T1000 (cell line): Measurements from ENCODE around the gene BEX4.

Experiments used
- DNase-seq: peaks from one replicate; lab custom pipeline; 2025; ENCODE audit warnings: mixed read lengths; lab: John Stamatoyannopoulos, UW

Gene BEX4

DNA sequence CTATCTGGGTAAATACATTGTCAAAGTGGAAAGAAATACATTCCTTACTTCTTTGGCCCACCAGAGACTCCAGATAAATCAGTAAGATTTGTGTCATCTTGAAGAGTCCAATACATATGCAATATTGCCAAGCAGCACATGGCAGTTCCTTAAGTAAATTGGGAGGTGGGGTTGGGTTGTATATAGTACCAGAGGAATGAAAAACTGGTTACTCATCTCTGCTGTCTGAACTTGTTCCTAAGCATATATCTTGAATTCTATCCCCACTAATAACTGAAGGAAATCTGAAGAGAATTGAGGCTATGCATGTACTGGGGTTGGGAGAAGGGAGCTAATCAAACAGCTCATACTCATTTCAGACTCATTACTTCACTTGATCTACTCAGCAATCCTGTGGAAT lies 25.2 kb downstream of the BEX4 start:
- no peak for DNase-seq

DNA sequence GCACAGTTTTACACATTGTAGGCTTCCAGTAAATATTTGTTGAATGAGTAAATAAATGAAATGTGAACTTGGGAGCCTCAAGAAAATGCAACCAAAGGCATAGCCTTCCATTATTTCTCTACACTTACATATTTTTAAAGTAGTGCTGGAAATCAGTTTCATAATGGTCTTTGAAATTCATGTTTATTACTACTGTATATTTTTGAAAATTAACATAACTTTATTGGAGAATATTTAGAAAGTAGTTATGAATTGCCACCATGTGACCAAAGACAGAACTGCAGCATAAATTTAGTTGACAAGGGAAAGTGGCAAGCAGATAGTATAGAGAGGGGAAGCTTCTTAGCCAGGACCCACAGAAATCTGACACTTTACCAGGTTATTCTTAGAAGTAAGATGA lies 33.6 kb downstream of the BEX4 start:
- DNase-seq, result no peak

DNA sequence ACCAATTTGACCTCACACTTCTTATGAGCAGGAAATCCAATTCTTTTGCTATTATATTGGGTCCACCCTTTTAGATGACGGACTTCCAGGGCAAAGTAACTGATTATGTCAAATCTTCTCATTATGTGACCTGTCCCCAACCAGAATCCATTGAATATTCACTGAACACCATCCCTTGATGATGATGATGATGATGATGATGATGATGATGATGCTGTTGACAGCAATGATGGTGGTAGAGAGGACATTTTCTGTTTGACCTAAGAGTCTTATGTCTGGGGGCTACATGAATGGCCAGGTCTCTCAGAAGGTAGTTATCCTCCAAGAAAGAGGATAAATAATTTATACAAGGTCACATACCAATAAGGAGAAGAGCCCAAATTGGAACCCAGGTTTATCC lies 34.9 kb downstream of the BEX4 start:
- no peak for DNase-seq

DNA sequence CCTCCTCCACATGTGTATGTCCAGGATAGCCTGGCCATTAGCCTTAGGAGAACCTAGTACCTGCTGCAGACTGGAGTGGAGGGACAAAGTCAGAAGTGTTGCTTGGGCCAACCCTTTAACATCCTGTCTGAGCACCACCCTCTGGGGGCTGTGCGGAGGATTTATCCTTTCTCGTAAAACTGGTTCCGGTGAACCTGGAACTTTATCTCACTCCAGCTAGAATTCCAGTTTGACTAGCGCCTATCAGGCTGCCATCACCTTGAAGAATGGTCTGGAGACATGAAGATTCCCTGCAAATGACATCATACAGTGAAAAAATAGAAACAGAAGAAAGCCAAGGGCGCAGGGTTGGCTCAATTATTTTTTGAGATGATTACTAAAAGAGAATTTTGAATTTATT lies 36.1 kb downstream of the BEX4 start:
- DNase-seq, result no peak

DNA sequence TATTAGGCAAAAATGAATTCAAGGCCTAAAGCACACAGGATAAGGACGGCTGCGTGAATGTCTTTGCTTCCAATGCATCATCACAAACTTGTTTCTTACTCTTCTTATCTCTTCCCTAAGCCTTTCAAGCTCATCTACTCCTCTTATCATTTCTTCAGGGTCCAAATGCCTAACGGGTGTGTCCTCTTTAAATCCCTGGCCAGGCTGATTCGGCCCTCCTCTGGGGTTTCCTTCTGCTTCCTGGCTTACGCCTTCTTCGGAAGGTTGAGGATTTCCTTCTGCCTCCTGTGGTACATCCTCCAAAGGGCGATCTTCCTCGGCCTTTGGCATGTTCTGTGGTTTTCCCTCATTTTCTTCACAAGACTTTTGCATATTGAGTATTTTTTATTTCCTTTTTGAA lies 38.7 kb downstream of the BEX4 start:
- DNase-seq, result no peak

DNA sequence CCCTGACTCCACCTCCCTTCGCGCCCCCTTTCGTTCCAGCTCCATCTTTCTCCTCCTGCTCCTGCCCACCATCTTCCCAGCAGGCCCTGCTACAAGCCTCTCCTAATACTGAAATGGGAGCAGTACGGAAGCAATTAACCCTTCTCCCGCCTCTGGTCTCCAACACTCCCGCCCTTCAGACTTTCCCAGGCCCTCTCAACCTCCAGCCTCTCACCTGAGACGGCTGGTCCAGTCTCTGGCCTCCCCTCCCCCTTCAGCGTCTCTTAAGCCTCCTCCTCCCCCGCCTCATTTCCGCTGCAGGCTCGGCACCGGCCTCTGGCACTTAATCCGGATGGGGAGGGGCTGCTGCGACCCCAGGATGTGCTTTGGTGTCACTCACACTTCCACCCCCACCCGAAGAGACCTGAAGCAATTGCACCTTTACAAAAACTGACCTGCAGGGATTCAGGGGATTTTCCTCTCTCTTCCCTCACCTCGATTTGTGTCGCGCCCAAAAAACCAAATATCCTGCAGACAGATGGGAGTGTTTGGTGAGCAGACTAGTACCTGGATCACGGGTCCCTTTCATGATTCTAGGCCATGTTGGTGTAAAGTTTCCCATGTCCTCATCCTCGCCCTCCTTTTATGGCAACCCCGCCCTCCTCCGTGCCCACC lies 39.4 kb downstream of the BEX4 start:
- DNase-seq, result no peak

DNA sequence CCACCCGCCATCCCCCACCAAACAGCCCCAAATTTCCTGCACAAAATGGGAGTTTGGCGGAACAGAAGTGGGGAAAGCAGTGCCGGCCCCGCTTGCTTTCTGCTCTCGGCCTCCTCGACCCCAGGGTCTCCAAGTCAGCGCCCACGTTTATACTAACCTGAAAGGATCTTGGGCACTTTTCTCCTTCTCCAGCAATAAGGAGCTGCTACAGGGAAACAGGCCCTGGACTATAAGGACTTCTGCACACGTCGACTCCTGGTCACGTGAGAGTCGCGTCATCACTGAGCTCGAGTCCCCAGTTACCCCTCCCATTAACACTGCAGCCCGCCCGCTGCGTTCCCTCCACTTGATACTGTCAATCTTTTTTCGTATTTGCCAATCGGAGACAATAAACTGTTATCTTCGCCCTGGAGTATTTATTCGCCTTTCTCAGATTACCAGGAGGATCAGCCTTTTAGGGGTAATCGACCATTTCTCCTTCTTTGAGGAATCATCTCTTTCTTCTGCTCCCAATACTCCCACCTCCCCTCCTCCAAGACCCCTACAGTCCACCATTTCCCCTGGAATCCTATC lies 40.1 kb downstream of the BEX4 start, which contains the start of gene TCEAL8:
Gene TCEAL8 (minus strand): TSS at position 235 of the 573 bp plus-strand sequence. CDS start 1,176 bp downstream, outside the sequence.
- no peak for DNase-seq

DNA sequence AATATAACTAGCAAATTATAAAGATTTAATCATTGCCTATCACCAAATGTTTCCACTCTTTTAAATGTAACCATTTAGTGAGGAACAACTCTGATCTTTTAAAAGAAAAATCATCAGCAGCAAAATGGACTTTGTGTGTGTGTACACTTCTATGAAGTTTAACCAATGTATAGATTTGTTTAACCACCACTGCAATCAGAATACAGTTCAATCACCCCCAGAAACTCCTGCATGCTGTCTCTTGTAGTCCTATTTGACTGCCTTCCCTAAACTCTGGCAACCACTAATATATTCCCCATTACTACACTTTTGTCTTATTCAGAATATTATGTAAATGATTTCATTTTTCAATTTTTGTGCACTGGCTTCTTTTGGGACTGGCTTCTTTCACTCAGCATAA lies 41.7 kb downstream of the BEX4 start:
- DNase-seq, result no peak

DNA sequence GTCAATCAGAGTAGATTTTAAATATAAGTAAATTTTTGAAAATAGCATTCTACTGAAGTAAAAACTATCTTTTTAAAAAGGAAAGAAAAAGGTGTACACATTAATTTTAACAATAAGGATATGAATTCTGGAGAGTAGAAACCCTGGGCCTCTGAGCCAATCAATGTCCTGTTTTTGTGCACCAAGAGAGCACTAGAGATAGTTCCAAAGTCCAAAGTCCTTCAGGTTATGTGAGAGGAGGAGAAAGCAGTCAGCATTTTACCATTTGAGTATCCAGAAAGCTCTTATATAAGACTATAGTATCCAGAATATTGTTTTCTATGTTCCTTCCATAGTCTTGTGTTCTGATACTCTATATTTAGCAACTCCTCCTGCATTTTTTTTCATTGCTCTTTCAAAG lies 43.4 kb downstream of the BEX4 start:
- no peak for DNase-seq
